Right ventricle myocardium superior (tissue), 1 donor: ENCODE data around the gene AQP5. TPM values are rescaled to one million over a fixed set of nuclear protein-coding genes. Genes with fewer than 3 reads are reported as not detected.
A peak's percentile ranks its signal among the peaks of the same experiment; 100 is the strongest.

Experiments used
- ATAC-seq: fragments of 200-7000 bp; cut with Tn5 transposase; one replicate; pipeline ENCODE4 v1.9.1; 2020; ENCODE audit warnings: mild to moderate bottlenecking; ENCODE audit not compliant: poor library complexity
- DNase-seq: peaks from one replicate; pipeline ENCODE4 v3.0.0-alpha.2; 2020
- intact Hi-C: fragments of 100-400 bp; cut with DNase I; formaldehyde crosslinking; loops from one replicate; pipeline ENCODE4 v1.11.2; 2022
- total RNA-seq: library from RNA; stranded (reverse); fragmentation: NEBNext Ultra II Directional; extraction: Animal tissue kit (Norgen Biotek cat#: 25700); gene quantifications from one replicate; pipeline ENCODE4 v1.2.1, GENCODE V29; 2021
- donor health status: DM: no; HTN: yes; CAD: no; lungs with severe emphysema.

Gene AQP5
- total RNA-seq, 1 donor from 2014 or later: 0.38 TPM

DNA sequence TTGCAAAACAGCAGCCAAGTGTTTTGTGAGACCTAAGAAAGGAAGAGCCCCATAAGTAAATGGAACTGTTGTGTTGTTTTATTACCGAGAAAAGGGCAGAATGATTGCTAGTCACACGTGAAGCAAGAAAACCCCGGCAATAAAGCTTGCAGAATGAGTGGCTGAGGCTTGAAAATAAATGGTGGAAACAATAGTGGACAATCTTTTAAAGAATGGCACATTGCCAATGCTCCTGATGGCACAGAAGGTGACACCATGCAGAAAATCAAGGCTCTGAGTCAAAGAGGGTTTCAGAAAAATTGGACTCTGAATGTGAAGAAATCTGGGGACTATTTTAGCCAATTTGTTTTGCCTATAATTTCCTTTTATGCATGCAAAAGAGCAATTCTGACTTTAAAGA lies 15.2 kb upstream of the AQP5 start:
- ATAC-seq: no peak
- no peak for DNase-seq
- intact Hi-C loops: loop anchor here (10.0 kb wide), 1 partner anchor 82 kb away; no protein-coding TSS in a partner anchor

DNA sequence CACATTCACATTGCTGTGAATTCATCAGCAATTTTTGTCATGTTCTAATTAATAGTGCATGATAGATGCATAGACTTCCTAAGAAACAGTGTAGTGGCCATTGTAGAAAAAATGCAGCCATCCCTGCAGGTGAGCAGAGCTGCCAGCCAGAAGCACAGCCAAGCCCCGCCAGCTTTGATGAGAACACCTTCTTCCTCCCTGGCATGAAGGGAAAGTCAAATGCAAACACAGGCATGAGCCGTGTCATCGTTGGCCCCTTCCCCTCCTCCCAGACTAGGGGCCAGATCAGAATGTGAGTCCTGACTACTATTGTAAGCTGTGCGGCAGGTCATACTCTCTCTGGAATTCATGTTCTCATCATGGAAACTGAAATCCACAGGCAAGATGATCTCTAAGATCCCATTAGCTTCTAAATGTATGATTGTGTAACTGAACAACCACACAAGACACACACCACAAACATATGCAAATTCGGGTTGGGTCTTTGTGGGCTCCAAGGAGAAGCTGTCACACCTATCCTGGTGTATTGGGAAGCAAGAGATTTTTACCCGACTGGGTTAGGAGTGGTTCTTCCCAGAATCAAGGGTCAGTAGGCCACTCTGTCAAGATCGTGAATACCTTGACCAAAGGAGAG lies 14.0 kb upstream of the AQP5 start:
- intact Hi-C loops: loop anchor here (10.0 kb wide), 1 partner anchor 83 kb away; no protein-coding TSS in a partner anchor
- no peak for DNase-seq
- ATAC-seq: no peak

DNA sequence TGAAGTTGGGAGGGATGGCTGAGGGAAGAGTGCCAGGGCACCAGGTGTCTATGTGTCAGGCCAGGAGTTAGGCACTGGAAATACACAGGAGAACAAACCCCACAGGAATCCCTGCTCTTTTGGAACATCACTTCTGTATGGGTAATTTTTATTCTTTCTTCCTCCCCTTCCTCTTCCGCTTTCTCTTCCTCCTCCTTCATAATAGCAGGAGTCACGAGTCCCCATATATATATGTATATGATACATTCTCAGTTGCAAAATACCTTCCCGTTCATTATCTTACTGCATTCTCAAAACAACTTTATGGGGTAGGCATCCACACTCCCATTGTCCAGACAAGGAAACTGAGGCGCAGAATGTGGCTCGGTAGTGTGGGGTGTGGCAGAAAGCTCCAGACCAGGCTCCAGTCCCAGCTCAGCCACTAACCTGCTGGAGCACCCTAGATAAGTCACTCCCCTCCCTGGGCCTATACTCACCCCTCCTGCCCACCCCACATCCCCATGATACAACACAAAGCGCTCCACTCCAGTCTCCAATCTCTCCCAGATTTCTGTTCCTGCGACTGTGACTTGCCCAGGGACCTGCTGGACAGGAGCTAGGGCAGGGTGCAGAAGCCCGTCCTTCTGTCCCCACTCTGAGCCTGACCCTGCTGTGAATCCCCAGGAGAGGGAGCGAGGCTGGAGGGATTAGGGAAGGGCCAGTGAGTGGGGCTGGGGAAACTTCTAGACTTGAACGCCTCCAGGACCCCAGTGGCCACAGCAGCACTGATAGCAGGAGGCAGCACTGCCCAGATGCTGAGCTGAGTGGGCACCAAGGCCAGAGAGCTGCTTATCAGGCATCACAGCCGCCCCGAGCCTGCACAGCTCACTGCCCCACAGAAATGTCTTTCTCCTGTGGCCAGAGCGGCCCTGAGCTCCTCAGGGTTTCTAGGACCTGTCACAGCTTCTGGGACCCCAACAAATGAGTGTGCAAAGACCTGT lies 12.5 kb upstream of the AQP5 start:
- intact Hi-C loops: loop anchor here (10.0 kb wide), 1 partner anchor 84 kb away; no protein-coding TSS in a partner anchor
- no peak for ATAC-seq
- no peak for DNase-seq

DNA sequence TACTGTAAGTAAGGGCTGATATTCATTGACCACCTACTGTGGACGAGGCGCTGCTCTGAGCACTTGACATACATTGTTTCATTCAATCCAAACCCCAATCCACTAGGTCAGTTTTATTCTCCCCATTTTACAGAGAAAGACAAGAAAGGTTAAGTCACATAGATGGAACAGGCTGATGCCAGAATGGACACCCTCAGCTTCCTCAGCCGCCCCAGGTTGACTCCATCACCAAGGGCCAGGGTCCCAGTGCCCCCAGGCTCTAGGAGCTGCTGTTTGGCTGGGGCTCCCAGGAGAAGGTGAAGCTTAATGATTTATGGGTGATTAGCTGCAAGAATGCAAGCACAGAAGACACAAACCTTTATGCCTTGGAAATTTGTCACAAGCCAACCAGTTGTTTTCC lies 11.8 kb upstream of the AQP5 start:
- DNase-seq: no peak
- intact Hi-C loops: loop anchor here (10.0 kb wide), 1 partner anchor 85 kb away; no protein-coding TSS in a partner anchor
- no peak for ATAC-seq

DNA sequence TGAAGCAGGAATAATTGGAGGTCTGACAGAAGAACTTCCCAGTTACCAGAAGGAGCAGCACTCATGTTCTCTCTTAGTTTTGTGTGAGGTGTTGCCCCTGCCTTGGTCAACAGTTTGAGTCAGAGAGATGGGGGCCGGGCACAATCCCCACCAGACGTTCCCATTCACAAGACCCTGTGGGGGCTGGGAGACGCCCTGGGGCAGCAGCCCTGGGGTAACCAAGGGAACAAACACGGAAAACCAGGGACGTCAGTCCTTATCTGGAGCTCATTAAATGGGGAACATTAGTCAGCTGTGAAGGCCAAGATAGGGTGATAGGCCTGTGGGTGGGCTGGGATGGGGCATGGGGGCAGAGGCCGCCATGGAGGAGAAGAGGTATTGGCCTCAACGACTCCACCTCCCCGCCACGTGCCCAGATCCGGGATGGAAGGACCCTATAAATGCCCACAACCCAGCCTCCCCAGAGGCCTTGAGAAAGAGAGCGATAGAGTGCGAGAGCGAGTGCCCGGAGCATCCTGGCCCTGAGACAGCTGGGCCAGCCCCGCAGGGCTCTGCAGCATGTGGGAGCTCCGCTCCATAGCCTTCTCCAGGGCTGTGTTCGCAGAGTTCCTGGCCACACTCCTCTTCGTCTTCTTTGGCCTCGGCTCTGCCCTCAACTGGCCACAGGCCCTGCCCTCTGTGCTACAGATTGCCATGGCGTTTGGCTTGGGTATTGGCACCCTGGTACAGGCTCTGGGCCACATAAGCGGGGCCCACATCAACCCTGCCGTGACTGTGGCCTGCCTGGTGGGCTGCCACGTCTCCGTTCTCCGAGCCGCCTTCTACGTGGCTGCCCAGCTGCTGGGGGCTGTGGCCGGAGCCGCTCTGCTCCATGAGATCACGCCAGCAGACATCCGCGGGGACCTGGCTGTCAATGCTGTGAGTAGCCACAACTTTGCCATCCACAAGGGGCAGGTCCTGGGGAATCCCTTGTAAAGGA lies 11.1 kb upstream of the AQP5 start, which contains the start of gene AQP2:
AQP2 (plus strand) TSS at position 465 of the 979 bp plus-strand sequence; CDS start at position 559, 94 bp downstream.
- no peak for ATAC-seq
- DNase-seq: no peak
- intact Hi-C loops: no loop called here

DNA sequence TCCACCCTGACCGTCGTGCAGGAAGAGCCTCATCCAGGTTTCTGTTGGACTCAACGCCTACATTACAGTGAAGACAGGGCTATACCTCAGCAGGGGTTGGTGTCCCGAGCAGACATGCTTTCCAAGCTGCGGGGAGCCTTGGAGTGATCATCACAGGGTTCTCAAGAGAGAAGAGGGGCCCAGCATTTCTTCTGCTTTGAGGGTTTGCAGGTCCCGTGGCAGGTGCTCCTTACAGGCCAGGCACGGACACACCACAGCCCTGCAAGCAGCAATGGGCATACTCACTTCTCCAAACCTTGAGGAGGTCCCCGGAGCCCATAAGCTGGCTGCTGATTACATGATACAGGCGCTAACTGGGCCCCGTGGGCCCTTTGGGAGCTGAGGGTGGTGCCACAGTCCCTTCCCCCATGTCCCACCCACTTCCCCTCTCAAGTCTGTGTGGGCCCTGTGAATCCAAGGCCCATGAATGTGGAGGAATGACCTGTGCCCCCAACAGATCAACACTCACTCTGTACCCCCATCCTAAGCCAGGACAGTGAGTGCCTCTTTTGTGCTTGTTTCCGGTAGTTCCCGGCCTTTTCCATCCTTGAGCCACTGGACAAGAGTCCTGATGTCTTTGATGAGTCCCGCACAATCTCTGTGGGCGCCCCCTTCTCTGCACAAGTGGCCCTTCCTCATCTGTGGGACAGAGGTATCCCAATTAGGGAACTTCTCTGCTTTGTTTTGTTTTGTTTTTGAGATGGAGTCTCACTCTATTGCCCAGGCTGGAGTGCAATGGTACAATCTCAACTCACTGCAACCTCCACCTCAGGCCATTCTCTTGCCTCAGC lies 10.0 kb upstream of the AQP5 start:
- ATAC-seq (no peak), DNase-seq (no peak)
- intact Hi-C loops: no loop called here

DNA sequence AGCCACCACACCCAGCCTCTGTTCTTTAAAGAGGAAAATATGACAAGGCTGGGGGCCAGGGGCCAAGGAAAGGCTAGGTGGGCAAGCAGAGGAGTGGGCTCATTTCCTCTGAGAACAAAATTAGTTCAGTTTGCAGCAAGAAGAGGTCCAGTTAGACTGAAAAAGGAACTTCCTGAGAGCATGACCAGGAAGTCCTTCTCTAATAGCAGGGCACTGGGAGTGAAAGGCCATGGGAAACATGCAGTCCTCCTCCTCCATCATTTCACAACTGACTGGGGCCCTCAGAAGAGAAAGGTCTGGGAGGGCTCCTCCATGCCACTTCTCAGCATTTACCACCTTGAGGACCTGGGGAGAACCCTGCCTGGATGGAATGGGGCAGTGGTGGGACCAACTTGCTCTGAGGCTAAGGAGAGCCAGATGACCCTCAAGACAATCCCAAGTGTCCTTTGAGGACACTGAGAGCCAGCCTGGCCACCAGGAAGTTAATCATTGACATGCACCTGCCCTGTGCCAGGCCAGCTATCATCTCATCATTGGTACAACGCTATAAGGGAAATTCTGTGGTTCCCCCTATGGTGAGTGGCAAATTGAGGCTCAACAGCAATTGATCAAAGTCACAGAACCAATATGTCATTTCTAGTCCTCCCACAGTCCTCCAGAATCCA lies 9.1 kb upstream of the AQP5 start:
- DNase-seq (no peak), ATAC-seq (no peak)
- intact Hi-C loops: no loop called here

DNA sequence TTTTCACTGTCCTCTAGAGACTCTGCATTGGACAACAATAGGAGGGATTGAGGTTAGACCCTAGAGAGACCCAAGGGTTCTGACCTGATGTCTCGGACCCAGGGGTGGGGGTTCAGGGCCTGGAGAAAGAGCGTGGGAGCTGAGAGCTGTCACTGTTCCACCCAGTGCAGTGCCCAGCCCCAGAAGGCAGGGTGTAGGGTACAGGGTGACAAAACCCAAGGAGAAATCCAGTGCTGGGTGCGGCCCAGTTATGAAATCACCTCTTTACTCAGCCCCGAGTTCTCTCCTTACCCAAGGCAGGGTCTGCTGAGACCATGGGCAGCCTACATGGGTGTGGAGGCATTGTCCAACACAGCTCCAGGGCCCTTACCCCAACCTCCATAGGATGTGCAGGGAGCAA lies 8.5 kb upstream of the AQP5 start:
- ATAC-seq: no peak
- intact Hi-C loops: no loop called here

DNA sequence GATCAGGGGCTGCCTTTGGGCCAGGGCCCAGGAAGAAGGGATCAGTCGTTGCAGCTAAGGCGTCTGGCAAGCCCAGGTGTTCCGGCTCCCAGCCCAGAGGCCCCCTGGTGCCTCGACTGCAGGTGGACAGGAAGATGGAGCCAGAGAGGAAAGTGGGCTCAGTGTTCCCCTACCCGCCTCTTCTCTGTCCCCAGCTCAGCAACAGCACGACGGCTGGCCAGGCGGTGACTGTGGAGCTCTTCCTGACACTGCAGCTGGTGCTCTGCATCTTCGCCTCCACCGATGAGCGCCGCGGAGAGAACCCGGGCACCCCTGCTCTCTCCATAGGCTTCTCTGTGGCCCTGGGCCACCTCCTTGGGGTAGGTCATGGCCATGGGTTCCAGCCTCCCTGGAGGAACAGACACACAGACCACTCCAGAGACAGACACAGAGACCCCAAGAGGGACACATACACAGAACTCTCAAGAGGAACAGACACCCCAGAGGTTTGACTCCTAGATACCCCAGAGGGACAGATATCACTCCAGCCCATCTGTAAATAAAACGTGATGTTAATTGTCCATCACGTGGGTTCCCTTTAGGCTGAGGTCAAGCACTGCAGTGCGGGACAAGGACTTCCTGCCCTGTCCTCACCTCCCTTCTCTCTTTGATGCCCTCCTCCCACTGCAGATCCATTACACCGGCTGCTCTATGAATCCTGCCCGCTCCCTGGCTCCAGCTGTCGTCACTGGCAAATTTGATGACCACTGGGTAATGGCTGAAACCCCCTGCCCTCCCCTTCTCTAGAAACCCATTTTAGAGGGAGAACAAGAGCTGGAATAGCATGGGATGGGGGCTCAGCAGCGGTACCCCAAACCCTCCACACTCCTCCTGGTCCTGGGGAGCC lies 7.5 kb upstream of the AQP5 start:
- DNase-seq (no peak), ATAC-seq (no peak)
- intact Hi-C loops: no loop called here

More for the DNA sequence above, 8.5 kb upstream of the AQP5 start:
- no peak for DNase-seq

DNA sequence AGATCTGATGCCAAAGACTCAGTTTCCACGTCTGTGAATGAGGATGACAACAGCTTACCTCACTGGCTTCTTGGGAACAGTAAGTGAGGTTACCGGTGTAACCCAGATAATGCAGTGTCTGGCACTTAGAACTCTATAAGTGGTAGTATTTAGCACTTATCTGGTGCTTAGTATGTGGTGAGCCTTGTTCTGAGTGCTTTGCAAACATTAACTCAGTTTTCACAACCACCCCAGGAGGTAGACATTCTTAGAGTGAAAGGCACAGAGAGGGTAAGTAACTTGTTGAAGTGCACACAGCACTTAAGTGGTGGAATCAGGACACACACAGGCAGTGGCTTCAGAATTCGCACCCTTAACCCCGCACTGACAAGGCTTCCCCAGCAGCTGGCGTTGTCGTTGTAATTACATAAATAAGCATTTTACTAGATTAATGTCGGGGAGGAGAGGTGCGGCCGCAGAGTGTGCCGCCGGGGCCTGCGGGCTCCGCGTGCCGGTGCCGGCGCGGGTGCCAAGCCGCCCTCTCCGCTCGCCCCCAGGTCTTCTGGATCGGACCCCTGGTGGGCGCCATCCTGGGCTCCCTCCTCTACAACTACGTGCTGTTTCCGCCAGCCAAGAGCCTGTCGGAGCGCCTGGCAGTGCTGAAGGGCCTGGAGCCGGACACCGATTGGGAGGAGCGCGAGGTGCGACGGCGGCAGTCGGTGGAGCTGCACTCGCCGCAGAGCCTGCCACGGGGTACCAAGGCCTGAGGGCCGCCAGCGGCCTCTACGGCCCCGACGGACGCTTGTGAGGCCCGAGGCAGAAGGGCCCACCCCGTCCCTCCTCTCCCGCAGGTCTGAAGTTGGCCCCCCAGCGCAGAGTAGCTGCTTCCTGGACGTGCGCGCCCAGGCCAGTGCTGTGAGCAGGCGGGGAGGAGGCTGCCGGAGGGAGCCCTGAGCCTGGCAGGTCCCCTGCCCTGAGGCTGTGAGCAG lies 6.5 kb upstream of the AQP5 start:
- no peak for DNase-seq
- intact Hi-C loops: no loop called here
- ATAC-seq: peak; percentile 28

DNA sequence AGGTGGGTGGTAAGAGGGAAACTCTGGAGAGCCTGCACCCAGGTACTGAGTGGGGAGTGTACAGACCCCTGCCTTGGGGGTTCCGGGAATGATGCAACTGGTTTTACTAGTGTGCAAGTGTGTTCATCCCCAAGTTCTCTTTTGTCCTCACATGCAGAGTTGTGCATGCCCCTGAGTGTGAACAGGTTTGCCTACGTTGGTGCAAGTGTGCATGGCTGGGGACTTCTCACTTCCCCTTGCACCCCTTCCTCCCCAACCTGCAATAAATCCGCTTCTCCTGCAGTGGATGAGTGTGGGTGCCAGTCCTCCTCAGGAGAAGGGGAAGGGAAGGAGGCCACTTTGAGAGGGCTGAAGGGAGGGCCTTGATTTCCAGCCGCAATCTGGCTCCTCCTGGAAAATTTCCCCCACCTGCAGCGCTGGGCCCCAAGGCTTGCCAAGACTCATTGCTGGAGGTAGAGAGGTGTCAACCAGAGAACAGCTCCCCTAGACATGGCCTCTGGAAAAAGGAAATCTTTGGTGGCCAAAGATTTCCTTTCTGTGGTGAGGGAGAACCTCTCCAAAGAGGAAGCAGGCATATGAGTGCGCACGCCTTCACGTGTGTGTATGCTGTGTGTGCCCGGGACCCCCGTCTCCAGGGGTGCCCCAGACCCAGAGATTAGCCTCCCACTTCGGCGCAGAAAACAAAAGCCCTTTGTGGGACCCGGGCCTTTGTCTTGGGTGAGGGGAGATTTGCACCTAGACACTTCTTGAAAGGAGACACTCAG lies 5.6 kb upstream of the AQP5 start:
- ATAC-seq (no peak), DNase-seq (no peak)
- intact Hi-C loops: no loop called here

DNA sequence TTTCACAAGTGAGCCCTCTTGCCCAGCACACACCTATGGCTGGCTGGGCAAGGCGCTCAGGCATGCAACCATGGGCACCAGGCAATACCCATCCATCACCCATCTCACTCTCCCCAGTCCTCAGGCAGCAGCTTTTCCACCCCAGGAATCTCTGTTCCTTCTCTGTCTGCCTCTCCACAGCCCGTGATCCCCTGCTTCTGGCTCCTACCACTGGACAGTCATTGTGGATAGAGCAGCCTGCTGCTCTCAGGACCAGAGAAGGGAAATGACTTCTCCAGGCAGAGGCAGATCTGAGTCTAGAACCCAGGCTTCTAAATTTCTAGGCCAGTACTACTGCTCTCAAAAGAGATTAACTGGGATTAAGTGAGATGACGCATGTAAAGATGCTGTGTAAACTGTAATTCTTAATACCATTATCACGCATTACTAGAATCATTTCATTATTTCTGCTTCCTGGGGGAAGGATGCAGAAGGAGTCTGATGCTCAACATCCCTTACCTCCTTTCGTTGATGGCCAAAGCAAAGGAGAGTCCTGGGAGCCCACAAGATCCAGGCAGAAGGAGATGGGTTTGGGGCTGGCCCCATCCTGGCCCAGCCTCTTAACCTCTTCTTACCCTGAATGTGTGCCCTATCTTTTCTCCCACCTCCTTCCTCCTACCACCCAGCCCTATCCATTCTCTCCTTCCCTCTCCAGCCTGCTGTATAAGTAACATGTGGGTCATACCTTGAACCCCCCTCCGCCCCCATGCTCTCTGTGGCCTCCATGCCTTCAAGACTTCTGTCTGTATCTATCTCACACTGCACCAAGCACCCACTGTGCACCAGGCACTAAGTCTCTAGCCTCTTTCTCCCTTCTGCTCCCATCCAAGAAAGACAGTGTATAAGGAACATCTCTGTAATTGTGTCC lies 4.8 kb upstream of the AQP5 start:
- DNase-seq (no peak), ATAC-seq (no peak)
- intact Hi-C loops: no loop called here

DNA sequence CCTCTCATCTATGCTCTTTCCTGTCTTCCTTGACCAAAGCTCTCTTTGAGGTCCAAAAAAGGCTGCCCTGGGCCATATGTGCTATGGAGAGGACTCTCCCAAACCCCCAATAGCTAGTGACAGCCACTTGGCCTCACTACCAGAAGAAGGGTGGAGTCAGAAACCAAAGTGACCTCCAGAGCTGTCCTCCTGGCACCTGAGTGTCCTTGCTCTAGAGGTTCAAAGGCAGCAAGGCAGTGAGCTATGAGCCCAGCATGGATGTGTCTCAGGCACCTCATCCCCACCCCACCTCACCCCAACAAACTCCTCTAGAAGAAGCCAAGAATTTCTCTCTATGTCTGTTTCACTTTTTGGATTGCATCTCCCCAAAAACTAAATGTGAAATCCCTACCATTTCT lies 4.1 kb upstream of the AQP5 start:
- intact Hi-C loops: no loop called here
- DNase-seq (no peak), ATAC-seq (no peak)
